ENCODE measurements around the gene ARIH1.
A peak's percentile ranks its signal among the peaks of the same experiment; 100 is the strongest.
"Not testable (repeated sequence)": the region's sequence is repeated elsewhere in the genome, so short reads cannot be mapped to it uniquely, and the experiment has no call there.

ARIH1 gene

GRCh38 chr15:72592676-72593075, 118.5 kb downstream of the ARIH1 start:
- Histone ChIP-seq H4K8ac (ENCODE audit: low read depth, low read length) (no peak overlapping the region), H2AK5ac (ENCODE audit: low read length) (no peak overlapping the region), H3K4me1 (ENCODE audit: control insufficient read depth, low read depth, low read length) (no peaks in the 10 kb centered on the region), H3K9ac (ENCODE audit: low read length) (no peak overlapping the region), H3K23ac (ENCODE audit: low read length) (no peak overlapping the region), H3K4me3 (ENCODE audit: low read length) (no peak overlapping the region), H3K4me2 (ENCODE audit: low read length) (no peak overlapping the region), H2BK15ac (replicated peaks; ENCODE audit: low read depth) (no peak overlapping the region), H3K79me2 (ENCODE audit: control insufficient read depth, insufficient read depth, low read length) (no peaks in the 10 kb centered on the region), H2BK5ac (ENCODE audit: low read length) (no peak overlapping the region), H3K79me1 (ENCODE audit: low read length) (no peaks in the 10 kb centered on the region), H3K4ac (ENCODE audit: low read depth, low read length) (no peak overlapping the region), H4K5ac (ENCODE audit: low read length) (no peak overlapping the region), H2BK120ac (ENCODE audit: low read depth, low read length) (no peak overlapping the region), H3K36me3 (ENCODE audit: control insufficient read depth, insufficient read depth, low read length) (no peaks in the 10 kb centered on the region), H3K27me3 (ENCODE audit: insufficient read depth, low read length, poor library complexity) (no peaks in the 10 kb centered on the region), H3K27ac (ENCODE audit: low read depth, low read length) (no peak overlapping the region), H3K18ac (ENCODE audit: low read length) (no peak overlapping the region), H3K56ac (ENCODE audit: low read length) (no peak overlapping the region)
- DNase-seq, result no peak
- WGBS (ENCODE audit: extremely low coverage, insufficient coverage, low lambda C conversion rate), result no CpG with 5 or more reads among the region's 2 CpGs

- no peak overlapping the region for H3K4me3 ChIP-seq (ENCODE audit: low read length)
- no peaks in the 10 kb centered on the region for H3K27me3 ChIP-seq (ENCODE audit: insufficient read depth, low read length, poor library complexity)
- no peak for DNase-seq
- no peak overlapping the region for H3K27ac ChIP-seq (ENCODE audit: low read depth, low read length)
- H3K9ac ChIP-seq (ENCODE audit: low read length), result no peak overlapping the region
- H3K18ac ChIP-seq (ENCODE audit: low read length), result no peak overlapping the region
- no peak overlapping the region for H3K4me2 ChIP-seq (ENCODE audit: low read length)
- no peak overlapping the region for H3K56ac ChIP-seq (ENCODE audit: low read length)
- no peak overlapping the region for H3K4ac ChIP-seq (ENCODE audit: low read depth, low read length)
- no peaks in the 10 kb centered on the region for H3K79me1 ChIP-seq (ENCODE audit: low read length)
- H2BK15ac ChIP-seq (replicated peaks; ENCODE audit: low read depth), result no peak overlapping the region
- no peak overlapping the region for H4K8ac ChIP-seq (ENCODE audit: low read depth, low read length)
- no peaks in the 10 kb centered on the region for H3K79me2 ChIP-seq (ENCODE audit: control insufficient read depth, insufficient read depth, low read length)
- H2BK5ac ChIP-seq (ENCODE audit: low read length), result no peak overlapping the region
- H2BK120ac ChIP-seq (ENCODE audit: low read depth, low read length), result no peak overlapping the region
- H3K23ac ChIP-seq (ENCODE audit: low read length), result no peak overlapping the region
- no CpG with 5 or more reads among the region's 4 CpGs for WGBS (ENCODE audit: extremely low coverage, insufficient coverage, low lambda C conversion rate)
- H4K5ac ChIP-seq (ENCODE audit: low read length), result no peak overlapping the region
- H3K4me1 ChIP-seq (ENCODE audit: control insufficient read depth, low read depth, low read length), result no peaks in the 10 kb centered on the region
- no peak overlapping the region for H2AK5ac ChIP-seq (ENCODE audit: low read length)
- no peaks in the 10 kb centered on the region for H3K36me3 ChIP-seq (ENCODE audit: control insufficient read depth, insufficient read depth, low read length)
Observed at GRCh38 chr15:72593838-72594237, 119.7 kb downstream of the ARIH1 start.

GRCh38 chr15:72599855-72600464, 125.8 kb downstream of the ARIH1 start:
- Histone ChIP-seq H2BK5ac (ENCODE audit: low read length) (no peak overlapping the region), H2BK15ac (replicated peaks; ENCODE audit: low read depth) (no peak overlapping the region), H2BK120ac (ENCODE audit: low read depth, low read length) (no peak overlapping the region), H4K8ac (ENCODE audit: low read depth, low read length) (no peak overlapping the region), H3K23ac (ENCODE audit: low read length) (no peak overlapping the region), H3K18ac (ENCODE audit: low read length) (no peak overlapping the region), H3K9ac (ENCODE audit: low read length) (no peak overlapping the region), H4K5ac (ENCODE audit: low read length) (no peak overlapping the region), H3K79me1 (ENCODE audit: low read length) (no peaks in the 10 kb centered on the region), H2AK5ac (ENCODE audit: low read length) (no peak overlapping the region), H3K4ac (ENCODE audit: low read depth, low read length) (no peak overlapping the region), H3K4me2 (ENCODE audit: low read length) (no peak overlapping the region), H3K4me3 (ENCODE audit: low read length) (no peak overlapping the region), H3K79me2 (ENCODE audit: control insufficient read depth, insufficient read depth, low read length) (no peaks in the 10 kb centered on the region), H3K36me3 (ENCODE audit: control insufficient read depth, insufficient read depth, low read length) (no peaks in the 10 kb centered on the region), H3K27ac (ENCODE audit: low read depth, low read length) (no peak overlapping the region), H3K27me3 (ENCODE audit: insufficient read depth, low read length, poor library complexity) (no peaks in the 10 kb centered on the region), H3K4me1 (ENCODE audit: control insufficient read depth, low read depth, low read length) (no peaks in the 10 kb centered on the region), H3K56ac (ENCODE audit: low read length) (no peak overlapping the region)
- WGBS (ENCODE audit: extremely low coverage, insufficient coverage, low lambda C conversion rate), result no CpG with 5 or more reads among the region's 2 CpGs
- DNase-seq, result peak; percentile 42

GRCh38 chr15:72604794-72605193, 130.7 kb downstream of the ARIH1 start:
- H3K23ac ChIP-seq (ENCODE audit: low read length), result no peak overlapping the region
- no peaks in the 10 kb centered on the region for H3K4me1 ChIP-seq (ENCODE audit: control insufficient read depth, low read depth, low read length)
- H2BK15ac ChIP-seq (replicated peaks; ENCODE audit: low read depth), result no peak overlapping the region
- no peak overlapping the region for H4K5ac ChIP-seq (ENCODE audit: low read length)
- H3K27ac ChIP-seq (ENCODE audit: low read depth, low read length), result no peak overlapping the region
- H2AK5ac ChIP-seq (ENCODE audit: low read length), result no peak overlapping the region
- DNase-seq, result peak; percentile 73
- H4K8ac ChIP-seq (ENCODE audit: low read depth, low read length), result no peak overlapping the region
- no peak overlapping the region for H3K9ac ChIP-seq (ENCODE audit: low read length)
- WGBS (ENCODE audit: extremely low coverage, insufficient coverage, low lambda C conversion rate), result no CpG with 5 or more reads among the region's 4 CpGs
- no peaks in the 10 kb centered on the region for H3K79me1 ChIP-seq (ENCODE audit: low read length)
- no peak overlapping the region for H3K4me2 ChIP-seq (ENCODE audit: low read length)
- no peak overlapping the region for H2BK120ac ChIP-seq (ENCODE audit: low read depth, low read length)
- no peak overlapping the region for H3K4ac ChIP-seq (ENCODE audit: low read depth, low read length)
- H3K18ac ChIP-seq (ENCODE audit: low read length), result no peak overlapping the region
- no peak overlapping the region for H2BK5ac ChIP-seq (ENCODE audit: low read length)
- no peaks in the 10 kb centered on the region for H3K36me3 ChIP-seq (ENCODE audit: control insufficient read depth, insufficient read depth, low read length)
- H3K4me3 ChIP-seq (ENCODE audit: low read length), result no peak overlapping the region
- H3K56ac ChIP-seq (ENCODE audit: low read length), result no peak overlapping the region
- no peaks in the 10 kb centered on the region for H3K27me3 ChIP-seq (ENCODE audit: insufficient read depth, low read length, poor library complexity)
- no peaks in the 10 kb centered on the region for H3K79me2 ChIP-seq (ENCODE audit: control insufficient read depth, insufficient read depth, low read length)

GRCh38 chr15:72608084-72608483, 134.0 kb downstream of the ARIH1 start:
- not testable (repeated sequence) for H3K79me1 ChIP-seq (ENCODE audit: low read length); H3K18ac ChIP-seq (ENCODE audit: low read length); DNase-seq; H3K4me2 ChIP-seq (ENCODE audit: low read length); H2BK5ac ChIP-seq (ENCODE audit: low read length); H2BK120ac ChIP-seq (ENCODE audit: low read depth, low read length); H3K56ac ChIP-seq (ENCODE audit: low read length); H3K4me3 ChIP-seq (ENCODE audit: low read length); H3K36me3 ChIP-seq (ENCODE audit: control insufficient read depth, insufficient read depth, low read length); H3K4me1 ChIP-seq (ENCODE audit: control insufficient read depth, low read depth, low read length); H4K8ac ChIP-seq (ENCODE audit: low read depth, low read length); H3K9ac ChIP-seq (ENCODE audit: low read length); H2AK5ac ChIP-seq (ENCODE audit: low read length); H2BK15ac ChIP-seq (replicated peaks; ENCODE audit: low read depth); H3K4ac ChIP-seq (ENCODE audit: low read depth, low read length); H4K5ac ChIP-seq (ENCODE audit: low read length); H3K79me2 ChIP-seq (ENCODE audit: control insufficient read depth, insufficient read depth, low read length); H3K27ac ChIP-seq (ENCODE audit: low read depth, low read length); H3K23ac ChIP-seq (ENCODE audit: low read length); H3K27me3 ChIP-seq (ENCODE audit: insufficient read depth, low read length, poor library complexity)
- no CpG with 5 or more reads among the region's 3 CpGs for WGBS (ENCODE audit: extremely low coverage, insufficient coverage, low lambda C conversion rate)

- no peak for DNase-seq
- H3K4me3 ChIP-seq (ENCODE audit: low read length), result no peak overlapping the region
- no peak overlapping the region for H3K56ac ChIP-seq (ENCODE audit: low read length)
- H3K4me2 ChIP-seq (ENCODE audit: low read length), result no peak overlapping the region
- H3K27ac ChIP-seq (ENCODE audit: low read depth, low read length), result no peak overlapping the region
- H2BK120ac ChIP-seq (ENCODE audit: low read depth, low read length), result no peak overlapping the region
- H4K5ac ChIP-seq (ENCODE audit: low read length), result no peak overlapping the region
- H2BK15ac ChIP-seq (replicated peaks; ENCODE audit: low read depth), result no peak overlapping the region
- H3K4me1 ChIP-seq (ENCODE audit: control insufficient read depth, low read depth, low read length), result no peaks in the 10 kb centered on the region
- no peaks in the 10 kb centered on the region for H3K27me3 ChIP-seq (ENCODE audit: insufficient read depth, low read length, poor library complexity)
- no peak overlapping the region for H2BK5ac ChIP-seq (ENCODE audit: low read length)
- no CpG with 5 or more reads among the region's 8 CpGs for WGBS (ENCODE audit: extremely low coverage, insufficient coverage, low lambda C conversion rate)
- no peaks in the 10 kb centered on the region for H3K79me2 ChIP-seq (ENCODE audit: control insufficient read depth, insufficient read depth, low read length)
- H3K79me1 ChIP-seq (ENCODE audit: low read length), result no peaks in the 10 kb centered on the region
- H3K9ac ChIP-seq (ENCODE audit: low read length), result no peak overlapping the region
- no peak overlapping the region for H4K8ac ChIP-seq (ENCODE audit: low read depth, low read length)
- no peak overlapping the region for H3K4ac ChIP-seq (ENCODE audit: low read depth, low read length)
- H3K18ac ChIP-seq (ENCODE audit: low read length), result no peak overlapping the region
- H2AK5ac ChIP-seq (ENCODE audit: low read length), result no peak overlapping the region
- no peaks in the 10 kb centered on the region for H3K36me3 ChIP-seq (ENCODE audit: control insufficient read depth, insufficient read depth, low read length)
- no peak overlapping the region for H3K23ac ChIP-seq (ENCODE audit: low read length)
Observed at GRCh38 chr15:72609862-72610261, 135.7 kb downstream of the ARIH1 start.
